AG20443 (cell line): ENCODE measurements around the gene PCF11.

Experiments
- DNase-seq: peaks from one replicate; pipeline ENCODE4 v3.0.0; 2012; ENCODE audit warnings: low spot score, mixed read lengths

PCF11 gene

GRCh38 chr11:83152264-83152663 is 4.7 kb upstream of the PCF11 start:
- no peak for DNase-seq

DNA sequence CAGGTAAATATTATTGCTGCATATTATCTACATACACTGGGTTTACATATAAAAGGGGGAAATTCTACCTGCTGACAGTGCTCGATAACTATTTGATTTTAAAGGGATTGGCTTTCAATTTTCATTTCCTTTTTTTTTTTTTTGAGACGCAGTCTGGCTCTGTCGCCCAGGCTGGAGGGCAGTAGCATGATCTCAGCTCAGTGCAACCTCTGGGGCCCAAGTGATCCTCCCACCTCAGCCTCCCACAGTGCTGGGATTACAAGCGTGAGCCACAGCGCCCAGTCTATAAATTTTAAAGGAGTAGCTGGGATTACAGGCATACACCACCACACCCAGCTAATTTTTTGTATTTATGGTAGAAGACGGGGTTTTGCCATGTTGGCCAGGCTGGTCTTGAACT is 3.2 kb upstream of the PCF11 start:
- DNase-seq: no peak

DNA sequence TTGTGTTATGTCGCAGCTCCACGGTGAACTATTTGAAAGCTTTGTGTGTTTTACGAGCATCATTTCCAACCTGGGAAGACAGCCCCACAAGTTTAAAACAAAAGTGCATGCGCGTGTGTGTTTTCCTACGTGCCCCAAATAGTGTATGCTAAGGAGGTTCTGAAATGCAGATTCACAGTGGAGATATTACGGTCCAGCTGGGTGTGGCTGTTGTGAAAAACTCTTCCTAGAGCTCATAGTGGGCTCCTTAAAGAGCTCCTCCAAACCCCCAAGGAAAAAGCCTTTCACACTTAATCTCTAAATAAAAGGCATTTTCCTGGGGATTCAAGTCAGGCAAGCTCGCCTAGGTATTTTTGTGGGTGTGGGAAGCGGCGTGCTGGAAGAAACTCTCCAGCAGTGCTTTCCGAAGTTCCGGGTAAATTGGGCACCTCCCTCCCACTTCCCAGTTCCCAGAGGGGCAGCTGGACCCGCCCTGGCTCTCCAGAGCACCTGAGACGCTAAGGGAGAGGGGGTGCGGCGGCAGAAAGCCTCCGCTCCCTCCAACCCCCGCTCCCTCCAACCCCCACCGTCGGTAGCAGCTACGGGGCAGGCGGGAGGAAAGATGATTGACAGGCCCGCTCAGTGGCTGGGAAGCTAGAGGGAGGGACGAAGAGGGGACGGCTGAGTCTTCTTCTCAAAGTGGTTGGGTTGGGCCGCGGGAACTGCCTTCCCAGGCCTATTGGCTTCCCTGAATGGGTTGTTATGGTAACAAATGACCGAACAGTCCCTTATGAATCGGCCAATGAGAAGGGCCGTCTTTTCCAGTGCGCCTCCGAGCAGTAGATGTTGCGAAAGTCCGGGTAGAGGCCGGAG is 561 bp upstream of the PCF11 start:
- peak; percentile 98 for DNase-seq

DNA sequence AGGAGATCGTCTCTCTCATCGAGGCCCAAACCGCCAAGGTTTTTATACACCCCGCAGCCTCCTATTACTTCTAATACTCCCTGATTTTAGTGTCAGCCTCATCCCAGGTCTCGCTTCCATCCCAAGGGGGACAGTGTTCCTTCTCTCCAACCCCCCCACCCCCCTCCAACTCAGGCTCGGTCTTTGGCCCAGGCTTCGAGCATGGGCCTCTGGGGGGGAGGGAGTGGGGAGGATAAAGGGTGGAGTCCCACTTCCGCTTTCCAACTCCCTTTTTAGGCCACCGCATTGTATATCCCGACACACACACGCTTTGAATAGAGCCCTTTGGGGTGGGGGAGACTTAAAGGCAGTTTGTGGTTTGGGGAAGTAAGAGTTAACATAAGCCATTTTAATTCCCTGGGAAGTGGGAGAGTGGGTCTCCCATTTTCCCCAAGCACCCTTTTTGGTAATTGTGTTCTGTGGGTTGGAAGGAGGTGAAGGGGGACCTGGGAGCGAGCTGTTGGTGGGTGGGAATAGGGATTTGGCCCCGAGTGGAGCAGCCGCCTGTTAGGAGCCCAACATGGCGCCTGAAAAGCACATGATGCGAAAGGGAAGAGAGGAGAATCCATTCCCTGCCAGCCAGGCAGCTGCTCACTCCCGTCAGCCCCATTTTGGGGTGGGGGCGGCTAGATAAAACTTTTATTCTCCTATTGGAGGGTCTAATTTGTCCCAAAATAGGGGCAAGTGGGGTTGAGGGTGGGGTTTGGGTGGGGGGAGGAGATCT is 844 bp downstream of the PCF11 start:
- peak; percentile 57 for DNase-seq

DNA sequence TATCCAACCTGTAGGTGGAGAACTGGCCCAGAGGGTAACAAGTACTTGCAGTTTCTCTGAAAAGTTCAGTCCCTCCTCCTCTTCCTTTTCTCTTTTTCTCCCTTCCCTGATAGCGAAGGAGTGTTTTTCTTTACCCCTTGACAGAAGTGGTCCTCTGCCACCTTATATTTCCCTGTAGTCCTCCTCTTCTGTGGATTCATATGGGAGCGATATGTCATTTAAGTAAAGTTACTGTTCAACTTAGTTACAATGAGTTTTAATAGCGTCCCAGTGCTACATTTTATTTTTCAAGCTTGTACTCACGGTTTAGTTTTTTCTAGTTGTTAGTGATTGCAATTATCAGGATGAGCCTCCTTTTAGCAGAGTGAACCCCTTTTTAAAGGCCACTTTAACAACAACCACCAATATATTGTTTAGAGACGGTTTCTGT is 1.4 kb downstream of the PCF11 start:
- no peak for DNase-seq

- DNase-seq: no peak
These were observed 2.3 kb downstream of the PCF11 start for GRCh38 chr11:83158965-83159901.

GRCh38 chr11:83159902-83160865 is 3.3 kb downstream of the PCF11 start:
- peak; percentile 11 for DNase-seq

- DNase-seq: no peak
These were observed 4.8 kb downstream of the PCF11 start for GRCh38 chr11:83161610-83162199.

- DNase-seq: no peak
These were observed 5.4 kb downstream of the PCF11 start for GRCh38 chr11:83162377-83162776.

DNA sequence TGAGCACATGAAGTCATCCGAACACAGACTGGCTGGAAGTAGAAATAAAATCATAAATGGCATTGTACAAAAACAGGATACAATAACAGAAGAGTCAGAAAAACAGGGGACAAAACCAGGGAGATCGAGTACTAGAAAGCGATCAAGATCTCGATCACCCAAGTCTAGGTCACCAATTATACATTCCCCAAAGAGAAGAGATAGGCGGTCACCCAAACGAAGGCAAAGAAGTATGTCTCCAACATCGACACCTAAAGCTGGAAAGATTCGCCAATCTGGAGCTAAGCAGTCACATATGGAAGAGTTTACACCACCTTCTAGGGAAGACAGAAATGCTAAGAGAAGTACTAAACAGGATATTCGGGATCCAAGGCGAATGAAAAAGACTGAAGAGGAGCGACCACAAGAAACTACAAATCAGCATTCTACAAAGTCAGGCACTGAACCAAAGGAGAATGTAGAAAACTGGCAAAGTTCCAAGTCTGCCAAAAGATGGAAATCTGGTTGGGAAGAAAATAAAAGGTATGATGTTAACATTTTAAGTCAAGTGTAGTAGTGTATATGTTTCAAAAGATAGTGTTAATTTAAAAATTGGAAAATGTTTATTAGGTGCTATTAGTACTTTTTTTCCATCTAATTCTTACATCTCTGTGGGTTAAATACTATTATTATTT is 9.4 kb downstream of the PCF11 start:
- no peak for DNase-seq

GRCh38 chr11:83168756-83169155 is 11.8 kb downstream of the PCF11 start:
- no peak for DNase-seq

DNA sequence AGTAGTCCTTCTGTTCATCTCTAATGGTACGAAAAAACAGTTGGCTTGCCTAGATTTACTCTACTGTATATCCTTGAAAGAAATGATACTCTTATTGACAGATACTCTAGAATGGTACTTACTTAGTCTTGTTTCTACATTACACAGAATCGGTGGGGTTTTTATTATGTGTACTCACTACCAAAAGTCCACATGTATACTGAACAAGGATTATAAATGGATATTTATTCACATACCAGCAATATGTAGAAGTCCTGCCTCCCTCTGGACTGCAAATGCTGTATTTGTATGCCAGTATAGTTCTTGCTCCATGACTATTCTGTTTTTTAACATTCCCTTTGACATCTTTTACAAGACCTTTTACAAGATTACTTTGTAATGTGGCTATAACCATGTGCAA is 13.9 kb downstream of the PCF11 start:
- no peak for DNase-seq

DNA sequence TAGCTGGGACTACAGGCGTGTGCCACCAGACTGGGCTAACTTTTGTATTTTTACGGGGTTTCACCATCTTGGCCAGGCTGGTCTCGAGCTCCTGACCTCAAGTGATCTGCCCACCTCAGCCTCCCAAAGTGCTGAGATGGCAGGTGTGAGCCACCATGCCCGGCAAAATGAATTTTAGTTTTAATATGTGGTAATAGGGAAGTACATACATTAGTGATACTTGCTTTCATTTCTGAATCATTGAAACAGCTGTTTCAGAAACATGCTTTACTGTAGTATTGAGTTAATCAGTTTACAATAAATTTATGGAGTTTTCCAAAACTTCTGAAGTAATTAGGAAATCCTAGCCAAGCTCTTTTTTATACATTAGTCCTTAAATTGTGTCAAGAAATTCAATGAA is 15.6 kb downstream of the PCF11 start:
- no peak for DNase-seq

- no peak for DNase-seq
These were observed 17.1 kb downstream of the PCF11 start for GRCh38 chr11:83174008-83174407.

DNA sequence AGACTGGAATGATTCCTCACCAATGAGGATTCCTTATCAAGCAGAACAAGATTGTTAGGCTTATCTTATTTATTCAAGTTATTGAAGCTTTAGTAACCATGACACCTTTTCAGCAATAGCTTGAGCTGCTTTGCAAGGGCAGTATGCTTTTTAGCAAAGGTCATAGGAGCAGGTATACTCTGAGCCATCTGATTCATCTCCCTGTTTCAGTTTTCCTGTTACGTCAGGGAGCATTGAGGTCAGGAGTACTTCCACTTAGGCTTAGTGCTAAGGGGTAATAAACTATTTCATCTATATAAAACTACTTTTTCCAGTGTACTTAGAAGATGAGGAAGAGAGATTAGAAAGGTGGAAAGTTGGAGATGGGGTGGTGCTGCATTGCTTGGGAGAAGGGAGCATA is 18.9 kb downstream of the PCF11 start:
- DNase-seq: no peak

GRCh38 chr11:83181815-83182214 is 24.9 kb downstream of the PCF11 start:
- no peak for DNase-seq

DNA sequence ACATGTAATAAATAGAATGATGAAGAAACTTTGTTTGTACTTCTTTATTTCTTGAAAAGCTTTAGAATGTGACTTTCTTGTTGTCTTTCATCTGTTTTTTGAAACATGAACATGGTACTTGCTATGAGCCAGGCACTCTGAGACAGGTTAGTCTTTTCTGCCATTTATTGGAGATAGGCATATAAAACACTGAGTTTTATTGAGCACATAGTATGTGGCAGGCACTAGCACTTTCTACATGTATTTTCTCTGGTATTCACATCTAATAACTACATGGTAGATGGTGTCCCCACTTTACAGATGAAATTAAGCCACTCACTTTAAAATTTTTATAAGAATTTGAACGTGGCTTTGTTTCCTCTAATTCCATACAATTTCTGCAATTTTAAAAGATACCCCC is 28.8 kb downstream of the PCF11 start:
- DNase-seq: no peak

- DNase-seq: no peak
These were observed 30.5 kb downstream of the PCF11 start for GRCh38 chr11:83187465-83187864.

DNA sequence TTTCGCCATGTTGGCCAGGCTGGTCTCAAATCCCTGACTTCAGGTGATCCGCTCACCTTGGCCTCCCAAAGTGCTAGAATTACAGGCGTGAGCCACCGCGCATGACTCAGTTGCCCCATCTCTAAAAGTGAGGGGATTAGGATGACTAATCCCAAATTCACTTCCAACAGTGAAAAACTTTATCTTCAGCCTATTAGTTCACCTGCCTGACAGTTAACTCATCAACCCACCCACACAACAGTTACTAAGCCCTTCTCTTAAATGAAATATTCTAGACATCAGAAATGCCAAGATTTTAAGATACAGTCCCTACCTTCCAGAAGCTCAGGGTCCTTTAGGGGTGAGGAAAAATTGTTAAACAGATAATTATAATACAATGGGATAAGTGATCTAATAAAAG is 34.6 kb downstream of the PCF11 start:
- no peak for DNase-seq

GRCh38 chr11:83191986-83192385 is 35.1 kb downstream of the PCF11 start:
- DNase-seq: no peak
